ENCODE measurements around the gene FUOM.

Gene FUOM

GRCh38 chr10:133349577-133350011 is 8.2 kb downstream of the FUOM start:
- no peak for DNase-seq

- no peak for DNase-seq
Measured at GRCh38 chr10:133349160-133349568, 8.7 kb downstream of the FUOM start.

GRCh38 chr10:133347710-133348517 is 9.9 kb downstream of the FUOM start:
- no peak for DNase-seq

GRCh38 chr10:133346413-133346812 is 11.4 kb downstream of the FUOM start:
- DNase-seq = no peak

GRCh38 chr10:133344236-133344635 is 13.6 kb downstream of the FUOM start:
- no peak for DNase-seq

GRCh38 chr10:133343558-133343957 is 14.3 kb downstream of the FUOM start:
- DNase-seq = no peak

- no peak for DNase-seq
Measured at GRCh38 chr10:133342942-133343341, 14.9 kb downstream of the FUOM start.

- DNase-seq = no peak
Measured at GRCh38 chr10:133341983-133342382, 15.8 kb downstream of the FUOM start.

GRCh38 chr10:133339708-133340380 is 18.0 kb downstream of the FUOM start:
- DNase-seq = no peak

- no peak for DNase-seq
Measured at GRCh38 chr10:133338080-133339071, 19.4 kb downstream of the FUOM start.

GRCh38 chr10:133337370-133337725 is 20.5 kb downstream of the FUOM start:
- DNase-seq = no peak

GRCh38 chr10:133336577-133337369 is 21.0 kb downstream of the FUOM start, which contains the start of gene CALY:
CALY (minus strand) TSS chr10:133336896; CDS start chr10:133328989, 7,907 bp downstream.
- DNase-seq = peak; percentile 80

GRCh38 chr10:133336118-133336576 is 21.7 kb downstream of the FUOM start:
- no peak for DNase-seq

GRCh38 chr10:133335246-133336117 is 22.3 kb downstream of the FUOM start:
- peak; percentile 87 for DNase-seq

GRCh38 chr10:133334503-133335245 is 23.1 kb downstream of the FUOM start:
- DNase-seq = no peak

- DNase-seq = no peak
Measured at GRCh38 chr10:133332936-133333699, 24.7 kb downstream of the FUOM start.

GRCh38 chr10:133329491-133330202 is 28.2 kb downstream of the FUOM start:
- peak; percentile 95 for DNase-seq
